SK-N-SH (cell line): ENCODE measurements around the gene RFX4. TPM values are rescaled to one million over a fixed set of nuclear protein-coding genes. Genes with fewer than 3 reads are reported as not detected.

Experiments used
- CTCF ChIA-PET: fragments of 300-600, 350-600 bp; formaldehyde crosslinking; extraction: SDS; loops from one replicate; lab custom pipeline; 2021; lab: Yijun Ruan, JAX
- POLR2A ChIA-PET: fragments of 350-600 bp; sonication (Branson Sonifier 250); formaldehyde crosslinking; extraction: SDS; loops from one replicate; lab custom pipeline; 2020; ENCODE audit warnings: antibody characterized with exemption, inconsistent platforms; lab: Yijun Ruan, JAX
- DNase-seq: peaks from one replicate; pipeline ENCODE4 v3.0.0; 2012
- H2AFZ ChIP-seq: fragments of 200-600 bp; sonication (generic); 2 replicates; pipeline ENCODE4 v1.8.1; 2016; ENCODE audit warnings: antibody characterized with exemption, mild to moderate bottlenecking, low read depth
- H3F3A ChIP-seq: fragments of 200-600 bp; sonication (generic); replicated peaks from 2 replicates; pipeline ENCODE3; 2016; ENCODE audit warnings: antibody characterized with exemption, mild to moderate bottlenecking; ENCODE audit not compliant: insufficient read depth
- H3K27ac ChIP-seq, 2 experiments: fragments of 200-500 bp in 1 of 2; fragments of 200-600 bp in 1 of 2; sonication (Bioruptor generic) in 1 of 2; sonication (generic), shearing (Covaris generic) in 1 of 2; 2 replicates each; pipeline versions ENCODE4 v1.5.1 to v1.6.1; 2014 to 2016; ENCODE audit warnings: low read depth in 2 of 2, inconsistent platforms in 1 of 2, low read length in 1 of 2, mild to moderate bottlenecking in 1 of 2, mixed read lengths in 1 of 2
- H3K27me3 ChIP-seq: fragments of 200-600 bp; sonication (generic), shearing (Covaris generic); 2 replicates; pipeline ENCODE4 v1.6.1; 2016; ENCODE audit warnings: mixed run types; ENCODE audit not compliant: insufficient read depth
- H3K36me3 ChIP-seq, 2 experiments: fragments of 200-500 bp in 1 of 2; fragments of 200-600 bp in 1 of 2; sonication (Bioruptor generic) in 1 of 2; sonication (generic) in 1 of 2; replicated peaks in 1 of 2; 2 replicates each; pipeline versions ENCODE3 to v1.5.1; 2014 to 2016; ENCODE audit warnings: low read length in 1 of 2, mild to moderate bottlenecking in 1 of 2; ENCODE audit not compliant: insufficient read depth in 2 of 2, control insufficient read depth in 1 of 2
- H3K4me1 ChIP-seq, 2 experiments: fragments of 200-500 bp in 1 of 2; fragments of 200-600 bp in 1 of 2; sonication (Bioruptor generic) in 1 of 2; sonication (generic), shearing (Covaris generic) in 1 of 2; 2 replicates each; pipeline versions ENCODE4 v1.5.1 to v1.6.1; 2014 to 2016; ENCODE audit warnings: low read depth in 1 of 2, low read length in 1 of 2, mixed run types in 1 of 2; ENCODE audit not compliant: insufficient read depth in 2 of 2, control insufficient read depth in 1 of 2
- H3K4me2 ChIP-seq: fragments of 200-600 bp; sonication (generic), shearing (Covaris generic); 2 replicates; pipeline ENCODE4 v1.6.1; 2017; ENCODE audit warnings: mixed run types
- H3K4me3 ChIP-seq, 2 experiments: fragments of 200-500 bp in 1 of 2; fragments of 200-600 bp in 1 of 2; sonication (Bioruptor generic) in 1 of 2; sonication (generic), shearing (Covaris generic) in 1 of 2; 2 replicates each; pipeline versions ENCODE4 v1.5.1 to v1.8.1; 2014 to 2016; ENCODE audit warnings: low read depth in 2 of 2, inconsistent platforms in 1 of 2, low read length in 1 of 2, mild to moderate bottlenecking in 1 of 2, mixed read lengths in 1 of 2, moderate library complexity in 1 of 2
- H3K79me2 ChIP-seq: fragments of 200-600 bp; sonication (generic); 2 replicates; pipeline ENCODE4 v1.8.1; 2017; ENCODE audit warnings: mild to moderate bottlenecking; ENCODE audit not compliant: insufficient read depth
- H3K9ac ChIP-seq: fragments of 200-600 bp; sonication (generic); 2 replicates; pipeline ENCODE4 v1.6.1; 2017; ENCODE audit warnings: mixed run types
- H3K9me2 ChIP-seq: fragments of 200-600 bp; sonication (generic); 2 replicates; pipeline ENCODE4 v1.6.1; 2017; ENCODE audit warnings: mixed run types
- H3K9me3 ChIP-seq: fragments of 200-600 bp; sonication (generic); 2 replicates; pipeline ENCODE4 v1.6.1; 2017; ENCODE audit warnings: mixed run types, mild to moderate bottlenecking, moderate library complexity
- H4K20me1 ChIP-seq: fragments of 200-600 bp; sonication (generic); 2 replicates; pipeline ENCODE4 v1.6.1; 2017; ENCODE audit warnings: mild to moderate bottlenecking, mixed run types; ENCODE audit not compliant: insufficient read depth
- CHD2 ChIP-seq: fragments of 150-350 bp; IDR thresholded peaks from 2 replicates; pipeline ENCODE4 v1.6.1; 2018; ENCODE audit warnings: low read length; ENCODE audit not compliant: partially characterized antibody
- CTCF ChIP-seq: fragments of 200-600 bp; sonication (generic); IDR thresholded peaks from 2 replicates; pipeline ENCODE4 v1.6.1; 2017; ENCODE audit warnings: antibody characterized with exemption, mild to moderate bottlenecking, moderate library complexity
- JUND ChIP-seq: IDR thresholded peaks from 2 replicates; pipeline ENCODE4 v1.4.0; 2012
- MAX ChIP-seq: IDR thresholded peaks from 2 replicates; pipeline ENCODE4 v1.4.0; 2012; ENCODE audit warnings: low read depth
- NFIC ChIP-seq: IDR thresholded peaks from 2 replicates; pipeline ENCODE4 v1.4.0; 2012; ENCODE audit warnings: borderline replicate concordance
- PBX3 ChIP-seq: IDR thresholded peaks from 2 replicates; pipeline ENCODE4; 2012
- RCOR1 ChIP-seq: fragments of 150-350 bp; IDR thresholded peaks from 2 replicates; pipeline ENCODE4 v1.6.1; 2017; ENCODE audit warnings: antibody characterized with exemption, low read length
- REST ChIP-seq: IDR thresholded peaks from 2 replicates; pipeline ENCODE4 v1.6.1; 2012; ENCODE audit warnings: mild to moderate bottlenecking, low read depth, low read length, moderate library complexity
- SIN3A ChIP-seq: IDR thresholded peaks from 2 replicates; pipeline ENCODE4 v1.6.1; 2012; ENCODE audit warnings: low read depth, mild to moderate bottlenecking, low read length, moderate library complexity, borderline replicate concordance
- USF2 ChIP-seq: fragments of 150-350 bp; IDR thresholded peaks from 2 replicates; pipeline ENCODE4 v1.6.1; 2017; ENCODE audit warnings: antibody characterized with exemption, low read length, low read depth, borderline replicate concordance
- YY1 ChIP-seq: IDR thresholded peaks from 2 replicates; pipeline ENCODE4 v1.4.0; 2012; ENCODE audit warnings: low read depth, mild to moderate bottlenecking
- ZBTB33 ChIP-seq: IDR thresholded peaks from 2 replicates; pipeline ENCODE4 v1.4.0; 2012; ENCODE audit warnings: low read depth, borderline replicate concordance
- WGBS: methylation state at CpG from one replicate; pipeline ENCODE4 v1.1.6; 2017; ENCODE audit warnings: low lambda C conversion rate; 5-methylcytosine and 5-hydroxymethylcytosine counted together
- polyA plus RNA-seq, 3 experiments: library from polyadenylated mRNA; depleted of rRNA; stranded (reverse); fragments of >200 nt; gene quantifications; 2 replicates each; pipeline ENCODE4 v1.2.3, GENCODE V29; 2012

Gene RFX4
- polyA plus RNA-seq, 1 of the 3 experiments (the other 2 are of a cell fraction): not detected

- no peaks in the 10 kb centered on the region for H3K36me3 ChIP-seq
- H3F3A ChIP-seq: no peaks in the 10 kb centered on the region
- H3K9me3 ChIP-seq: no peaks in the 10 kb centered on the region
- no peak overlapping the region for H3K9ac ChIP-seq
- H3K9me2 ChIP-seq: no peaks in the 10 kb centered on the region
- 22% methylated on average over 57 of the region's 58 CpGs for WGBS
- no peak overlapping the region for H2AFZ ChIP-seq
- no peaks in the 10 kb centered on the region for H3K79me2 ChIP-seq
- DNase-seq: peak; percentile 25
- peaks cover 73% of the 10 kb centered on the region for H3K27me3 ChIP-seq
- TF ChIP-seq NFIC: no peak
- no peak for TF ChIP-seq SIN3A
- TF ChIP-seq USF2: no peak
- TF ChIP-seq RCOR1: no peak
- TF ChIP-seq PBX3: no peak
- TF ChIP-seq CHD2: no peak
- TF ChIP-seq JUND: no peak
- no peak for TF ChIP-seq MAX
- no peak for TF ChIP-seq YY1
- no peak for TF ChIP-seq CTCF
- CTCF ChIA-PET: no interaction called here
- POLR2A ChIA-PET: no interaction called here
- no peaks in the 10 kb centered on the region for H4K20me1 ChIP-seq
- no peak overlapping the region; a peak in 1 of 4 replicates for H3K4me3 ChIP-seq
- no peak overlapping the region for H3K27ac ChIP-seq
- H3K4me1 ChIP-seq: no peaks in the 10 kb centered on the region; a peak in 1 of 4 replicates
- peak overlapping the region; percentile 60; the same call in 1 of the 2 replicates for H3K4me2 ChIP-seq
Observed at GRCh38 chr12:106580671-106581508, 1.9 kb upstream of the RFX4 start.

GRCh38 chr12:106581543-106582248 lies 1.1 kb upstream of the RFX4 start:
- 3% methylated on average over 34 of the region's 52 CpGs for WGBS
- Histone ChIP-seq H3K27ac (no peak overlapping the region), H3K4me3 (peak overlapping the region; percentile 3 to 19; a peak in 2 of 4 replicates), H4K20me1 (no peaks in the 10 kb centered on the region), H3K9ac (no peak overlapping the region), H3K27me3 (peaks cover 81% of the 10 kb centered on the region), H3K9me3 (no peaks in the 10 kb centered on the region), H3K4me2 (peak overlapping the region; percentile 60; the same call in 1 of the 2 replicates), H3K9me2 (no peaks in the 10 kb centered on the region), H3K36me3 (no peaks in the 10 kb centered on the region), H3K79me2 (no peaks in the 10 kb centered on the region), H2AFZ (no peak overlapping the region), H3F3A (no peaks in the 10 kb centered on the region), H3K4me1 (no peaks in the 10 kb centered on the region; a peak in 1 of 4 replicates)
- TF ChIP-seq ZBTB33 (no peak), REST (peak; percentile 97), SIN3A (no peak)
- CTCF ChIA-PET: no interaction called here
- POLR2A ChIA-PET: no interaction called here
- peak; percentile 63 for DNase-seq
